Measurements from ENCODE around the gene P3H2.

P3H2 gene

DNA sequence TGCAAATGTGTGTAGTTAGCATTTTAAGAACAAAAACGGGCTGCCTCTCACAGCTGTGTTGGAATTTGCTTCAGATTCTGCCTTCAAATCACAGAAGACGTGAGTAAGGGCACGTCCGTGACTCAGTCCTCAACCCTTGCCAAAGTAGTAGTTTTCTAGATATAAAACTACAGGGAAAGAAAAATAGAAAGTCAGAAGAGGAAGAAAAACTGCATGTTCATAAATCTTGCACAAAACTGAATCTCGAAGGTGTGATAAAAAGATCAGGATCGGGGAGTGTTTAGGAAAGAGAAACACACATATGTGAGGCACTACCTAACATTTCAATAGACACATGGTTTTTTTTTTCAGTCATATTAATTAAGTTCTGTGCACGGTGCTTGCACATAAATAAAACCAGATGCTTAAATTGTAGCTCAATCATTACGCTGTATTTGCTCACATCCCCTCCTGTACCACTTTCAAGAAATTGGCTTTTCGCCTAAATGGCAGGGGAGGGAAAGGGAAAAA is 71.7 kb downstream of the P3H2 start:
- DNase-seq, result no peak

DNA sequence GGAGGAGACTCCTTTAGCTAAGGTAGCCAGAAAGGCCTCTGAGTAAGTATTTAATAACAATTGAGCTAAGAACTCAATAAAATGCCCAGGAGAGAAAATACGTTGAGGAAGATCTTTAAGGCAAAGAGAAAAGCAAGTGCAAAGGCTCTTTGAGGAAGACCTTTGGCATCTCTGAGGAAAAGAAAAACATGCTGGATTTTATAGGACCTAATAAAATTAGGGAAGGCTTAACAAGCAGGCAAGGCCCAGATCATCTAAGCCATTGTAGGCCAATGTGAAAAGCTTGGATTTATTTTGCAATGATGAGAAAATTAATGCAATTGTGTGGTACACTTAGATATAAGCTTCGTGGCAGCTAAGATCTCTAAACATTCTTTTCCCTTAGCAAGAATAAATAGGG is 75.7 kb downstream of the P3H2 start:
- no peak for DNase-seq

DNA sequence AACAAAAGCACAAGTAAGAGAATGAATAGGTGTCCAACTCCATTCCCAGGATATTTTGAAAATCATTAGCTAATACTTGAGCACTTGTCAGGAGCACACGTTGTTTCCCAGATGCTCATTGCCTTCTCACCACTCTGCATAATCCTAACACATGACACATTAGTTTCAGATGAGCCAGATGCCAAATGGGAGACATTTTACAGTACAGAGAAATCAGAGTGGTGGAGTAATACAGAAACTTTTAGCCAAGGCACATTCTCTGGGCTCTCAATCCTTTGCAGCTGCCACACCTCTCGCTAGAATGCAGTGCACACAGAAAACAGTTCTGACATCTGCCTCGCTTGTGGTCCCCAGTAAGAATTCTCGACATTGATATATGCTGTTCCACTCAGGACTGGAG is 76.6 kb downstream of the P3H2 start:
- DNase-seq, result no peak

DNA sequence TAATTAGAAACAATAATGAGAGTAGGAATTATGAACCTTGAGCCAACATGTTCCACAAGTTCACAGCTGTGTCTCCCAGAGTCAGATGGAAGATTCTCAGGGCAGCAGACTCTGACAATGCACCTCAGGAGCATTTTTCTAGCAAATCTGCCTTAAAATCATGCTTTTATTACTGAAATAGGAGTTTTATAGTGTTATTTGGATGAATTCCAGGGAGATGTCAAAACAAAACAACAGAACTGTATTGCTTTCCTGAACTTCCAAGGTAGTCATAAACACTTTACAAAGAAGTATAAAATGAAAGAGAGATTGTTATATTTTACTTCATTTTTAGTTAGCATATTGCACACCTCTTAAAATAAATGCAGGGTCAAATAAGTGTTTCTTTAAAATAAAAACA is 77.0 kb downstream of the P3H2 start:
- DNase-seq, result no peak

DNA sequence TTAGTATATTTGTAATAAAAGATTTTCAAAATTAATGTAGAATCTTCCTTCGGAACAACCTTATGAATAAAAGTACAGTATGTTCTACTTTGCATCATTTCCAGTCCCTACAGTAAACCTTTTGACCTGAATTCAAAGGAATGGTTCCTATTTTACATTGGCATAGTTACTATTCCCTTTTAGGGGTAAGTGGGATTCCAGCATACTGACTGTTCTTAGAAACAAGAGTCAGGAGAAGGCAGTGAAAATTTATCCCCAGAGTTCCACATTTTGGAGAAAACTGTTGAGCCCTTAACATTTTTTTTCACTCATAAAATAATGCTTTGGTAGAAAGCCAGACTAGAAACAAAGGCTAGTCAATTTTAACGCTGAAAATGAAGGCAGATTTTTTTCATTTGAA is 78.1 kb downstream of the P3H2 start:
- no peak for DNase-seq

DNA sequence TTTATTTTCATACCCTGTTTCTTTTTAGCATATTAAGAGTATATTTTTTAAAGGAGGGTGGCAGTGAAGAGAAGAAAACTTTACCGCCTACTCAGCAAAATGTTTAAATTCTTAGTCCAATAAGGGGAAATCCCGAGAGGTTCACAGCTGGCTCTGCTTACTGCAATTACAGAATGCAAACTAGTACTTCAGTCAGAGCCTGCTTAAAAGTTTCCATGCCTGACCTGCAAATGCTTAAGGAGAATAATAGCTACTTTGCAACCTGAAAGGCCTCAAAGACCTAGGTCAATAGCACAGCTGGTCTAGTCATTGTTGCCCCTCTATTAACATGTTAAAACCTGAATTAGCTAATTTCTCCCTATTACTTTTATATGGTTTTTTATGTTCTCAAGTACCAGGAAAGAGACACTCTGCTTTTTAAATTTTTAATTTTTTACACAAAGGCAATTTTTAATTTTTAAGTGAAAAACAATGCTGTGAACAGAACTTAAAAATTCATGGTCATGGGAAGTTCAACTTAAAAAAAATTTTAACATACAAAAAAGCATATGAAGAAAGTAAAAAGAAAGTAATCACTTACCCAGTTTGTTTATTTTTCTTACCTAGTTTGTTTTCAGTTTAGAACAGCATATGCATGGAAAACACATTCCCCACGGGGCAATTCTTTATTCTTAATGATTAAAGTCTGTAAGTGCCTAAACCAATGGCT is 79.2 kb downstream of the P3H2 start:
- DNase-seq, result no peak

DNA sequence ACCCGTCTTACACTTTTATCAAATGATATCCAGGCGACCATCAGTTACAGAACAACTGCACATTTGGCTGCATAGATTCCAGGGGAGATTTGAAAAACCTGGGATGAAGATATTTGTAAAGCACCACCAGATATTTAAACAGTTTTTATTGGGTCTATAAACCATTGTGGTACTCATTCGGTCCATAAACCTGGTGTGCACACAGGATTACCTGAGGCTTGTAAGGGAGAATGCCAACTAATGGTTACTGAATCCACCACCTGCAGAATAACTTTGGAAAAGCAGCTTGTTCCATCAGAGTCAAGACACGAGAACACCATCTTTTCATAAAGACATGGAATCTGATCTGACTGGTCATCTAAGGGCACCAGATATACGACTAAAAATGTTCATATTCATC is 80.6 kb downstream of the P3H2 start:
- DNase-seq, result no peak

DNA sequence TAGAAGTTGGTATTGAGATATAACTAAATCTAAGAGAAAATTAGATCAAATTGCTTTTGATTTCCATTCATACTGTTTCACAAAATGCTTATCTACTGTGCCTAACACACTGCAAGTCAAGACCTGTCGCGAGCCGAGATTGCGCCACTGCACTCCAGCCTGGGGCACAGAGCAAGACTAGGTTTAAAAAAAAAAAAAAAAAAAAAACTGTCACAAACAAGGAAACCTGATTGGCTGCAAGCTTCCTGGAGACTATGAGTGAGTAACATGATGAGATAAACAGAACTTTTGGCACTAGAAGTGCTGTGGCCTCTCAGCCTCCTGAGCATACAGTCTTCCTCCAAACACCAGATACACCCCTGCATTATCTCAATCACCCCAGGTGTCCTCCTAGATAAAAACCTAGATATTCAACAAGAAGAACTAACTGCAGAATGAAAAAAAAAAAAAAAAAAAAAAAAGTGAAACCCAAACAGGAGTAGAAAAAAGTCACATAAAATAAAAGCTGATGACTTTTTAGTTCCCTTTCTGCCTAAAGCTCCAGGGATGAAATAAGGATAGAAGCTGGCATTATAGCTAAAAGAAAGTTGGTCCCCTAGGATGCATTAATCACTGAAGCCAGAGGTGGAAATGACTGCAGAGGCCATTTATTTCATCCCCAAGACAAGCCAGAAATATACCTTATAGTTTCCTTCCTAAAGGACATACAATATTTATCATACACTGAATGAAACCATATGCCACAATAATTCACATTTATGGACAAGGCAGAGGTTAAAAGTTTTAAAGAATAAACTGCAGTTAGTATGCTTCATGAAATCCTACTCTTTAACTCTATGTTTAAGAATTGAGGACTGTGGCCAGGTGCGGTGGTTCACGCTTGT is 82.4 kb downstream of the P3H2 start:
- no peak for DNase-seq

DNA sequence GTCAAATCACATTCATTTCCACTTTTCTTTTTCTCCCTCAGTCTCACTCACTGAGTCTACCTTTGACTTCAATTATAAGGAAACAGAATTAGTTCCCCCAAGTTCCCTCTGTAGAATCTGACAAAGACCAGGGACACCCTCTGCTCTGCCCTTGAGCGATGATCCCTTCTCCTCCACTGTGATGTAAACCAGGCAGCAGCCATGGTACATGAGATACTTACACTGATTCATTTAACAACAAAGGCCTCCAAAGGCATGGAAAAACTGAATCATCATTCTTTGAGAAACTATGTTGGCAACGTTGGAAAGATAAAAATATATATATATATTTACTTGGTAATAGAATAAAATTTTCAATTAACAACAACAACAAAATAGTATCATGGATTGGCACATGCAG is 84.1 kb downstream of the P3H2 start:
- no peak for DNase-seq

DNA sequence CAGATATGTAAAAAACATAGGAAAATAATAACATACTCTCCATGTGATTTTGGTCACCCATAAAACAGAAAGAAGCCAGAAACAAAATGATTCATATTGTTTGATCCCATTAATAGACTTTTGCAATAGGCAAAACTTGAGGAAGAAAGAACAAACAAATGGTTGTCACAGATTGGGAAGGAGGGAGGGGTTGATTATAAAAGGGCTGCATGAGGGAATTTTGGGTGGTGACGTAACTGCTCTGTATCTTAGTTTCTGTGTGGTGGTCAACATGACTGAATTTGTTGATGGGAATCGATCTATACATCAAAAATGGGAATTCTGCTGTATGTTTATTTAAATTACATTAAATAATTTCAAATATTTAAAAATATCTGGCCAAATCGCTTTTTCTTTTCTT is 86.3 kb downstream of the P3H2 start:
- DNase-seq, result no peak

DNA sequence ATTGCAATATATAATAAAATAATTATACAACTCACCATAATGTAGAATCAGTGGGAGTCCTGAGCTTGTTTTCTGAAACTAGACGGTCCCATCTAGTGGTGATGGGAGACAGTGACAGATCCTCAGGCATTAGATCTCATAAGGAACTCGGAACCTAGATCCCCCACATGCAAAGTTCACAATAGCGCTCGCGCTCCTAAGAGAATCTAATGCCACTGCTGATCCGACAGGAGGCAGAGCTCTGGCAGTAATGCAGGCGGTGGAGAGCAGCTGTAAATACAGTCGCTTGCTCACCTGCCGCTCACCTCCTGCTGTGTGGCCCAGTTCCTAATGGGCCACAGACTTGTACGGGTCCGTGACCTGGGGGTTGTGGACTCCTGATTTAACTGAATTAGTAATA is 87.8 kb downstream of the P3H2 start:
- no peak for DNase-seq

DNA sequence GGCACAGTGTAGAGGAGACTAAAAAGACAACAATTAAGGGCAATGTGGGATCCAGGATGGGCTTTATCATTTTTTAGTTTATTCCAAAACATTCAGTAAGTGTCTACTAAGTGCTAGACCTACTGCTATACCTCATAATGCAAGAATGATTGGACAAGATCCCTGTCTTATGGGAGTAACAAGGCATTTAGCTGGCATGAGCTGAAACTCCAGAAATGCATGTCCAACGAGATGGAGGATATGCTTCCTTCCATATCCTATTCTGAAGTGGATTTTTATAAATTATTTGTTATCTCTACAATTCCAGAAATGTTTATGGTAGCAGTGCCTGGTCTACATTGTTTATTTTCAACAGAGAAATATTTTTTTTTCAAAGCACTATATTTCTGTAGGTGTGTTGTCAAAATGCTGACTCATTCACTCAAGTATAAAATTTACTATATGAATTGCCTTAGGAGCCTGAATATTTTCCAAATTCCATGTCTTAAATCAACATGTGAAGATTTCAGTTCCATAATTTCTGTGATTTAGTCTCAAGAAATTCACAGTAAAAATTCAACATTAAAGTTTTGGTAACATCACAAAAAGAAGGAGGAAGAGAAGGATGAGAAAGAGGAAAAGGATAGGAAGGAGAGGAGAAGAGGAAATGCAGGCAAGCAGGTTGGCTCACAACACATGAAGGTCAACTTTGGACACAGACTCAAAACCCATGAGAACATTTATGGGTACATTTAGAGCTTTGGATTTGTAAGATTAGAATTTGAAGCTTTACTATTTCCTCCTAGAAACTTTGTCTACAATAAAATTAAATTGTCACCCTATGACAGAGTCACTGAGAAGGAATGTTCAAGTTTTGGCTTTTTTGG is 88.6 kb downstream of the P3H2 start:
- no peak for DNase-seq

DNA sequence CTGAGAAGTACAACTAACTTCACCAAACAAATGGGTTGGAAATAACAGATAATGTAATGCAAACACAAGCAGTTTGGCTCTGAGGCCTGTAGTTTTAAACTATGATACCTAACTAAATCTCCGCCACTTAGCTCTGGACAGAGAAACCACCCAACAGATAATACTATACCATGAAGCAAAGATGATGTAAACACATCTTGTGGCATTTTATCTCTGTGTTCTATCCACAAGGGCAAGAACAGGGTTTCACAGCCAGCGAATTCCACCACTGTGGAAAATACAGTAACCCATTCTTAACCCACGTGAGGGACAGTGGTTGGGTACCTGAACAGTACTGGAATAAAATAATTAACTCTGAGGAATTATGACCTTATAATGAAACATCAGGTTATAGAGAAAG is 93.6 kb downstream of the P3H2 start:
- no peak for DNase-seq

DNA sequence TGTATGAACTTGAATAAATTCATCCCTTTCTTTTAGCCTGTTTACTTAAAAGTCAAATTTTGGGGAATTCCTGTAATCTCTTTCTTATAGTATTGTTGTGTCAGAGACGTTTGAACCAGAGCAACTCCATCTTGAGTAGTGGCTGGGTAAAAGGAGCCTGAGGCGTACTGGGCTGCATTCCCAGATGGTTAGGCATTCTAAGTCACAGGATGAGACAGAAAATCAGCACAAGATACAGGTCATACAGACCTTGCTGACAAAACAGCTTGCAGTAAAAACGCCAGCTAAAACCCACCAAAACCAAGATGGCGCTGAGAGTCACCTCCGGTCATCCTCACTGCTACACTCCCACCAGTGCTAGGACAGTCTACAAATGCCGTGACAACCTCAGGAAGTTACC is 94.5 kb downstream of the P3H2 start:
- no peak for DNase-seq

DNA sequence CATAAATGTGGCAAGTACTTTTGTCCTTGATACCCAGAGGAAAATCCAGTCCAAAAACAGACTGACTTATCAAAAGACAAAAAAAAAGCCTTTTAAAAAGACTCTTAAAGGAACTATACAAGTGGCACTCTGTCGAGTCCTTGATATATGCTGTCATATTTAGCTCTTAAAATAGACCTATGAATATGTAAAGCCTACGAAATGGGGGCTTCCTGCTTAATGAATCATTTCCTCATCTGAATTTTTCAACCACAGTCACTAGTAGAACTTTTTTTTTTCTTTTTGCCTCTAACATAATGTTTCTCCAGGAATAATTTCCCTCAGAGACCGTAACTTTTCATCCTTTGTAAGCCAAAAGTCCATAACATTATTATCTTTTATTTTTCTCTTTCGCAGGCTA is 95.8 kb downstream of the P3H2 start:
- no peak for DNase-seq

DNA sequence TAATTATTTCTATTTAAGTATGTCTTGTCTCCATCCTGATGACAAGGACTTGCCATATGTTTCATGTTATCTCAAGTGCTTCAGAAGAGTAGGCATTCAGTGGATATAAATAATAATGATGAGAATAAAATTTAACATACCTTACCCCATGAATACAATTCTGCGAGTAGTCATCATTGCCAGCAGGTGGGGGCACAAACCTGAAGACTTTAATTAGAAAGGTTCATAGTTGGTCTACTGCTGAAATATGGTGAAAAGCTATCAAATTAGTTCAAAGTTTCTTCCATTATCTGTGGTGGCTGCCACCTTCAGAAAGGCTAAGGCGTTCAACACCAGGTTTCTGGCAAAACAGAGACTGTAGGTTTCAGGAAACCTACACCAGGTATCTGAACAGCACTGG is 100.9 kb downstream of the P3H2 start:
- DNase-seq, result no peak

DNA sequence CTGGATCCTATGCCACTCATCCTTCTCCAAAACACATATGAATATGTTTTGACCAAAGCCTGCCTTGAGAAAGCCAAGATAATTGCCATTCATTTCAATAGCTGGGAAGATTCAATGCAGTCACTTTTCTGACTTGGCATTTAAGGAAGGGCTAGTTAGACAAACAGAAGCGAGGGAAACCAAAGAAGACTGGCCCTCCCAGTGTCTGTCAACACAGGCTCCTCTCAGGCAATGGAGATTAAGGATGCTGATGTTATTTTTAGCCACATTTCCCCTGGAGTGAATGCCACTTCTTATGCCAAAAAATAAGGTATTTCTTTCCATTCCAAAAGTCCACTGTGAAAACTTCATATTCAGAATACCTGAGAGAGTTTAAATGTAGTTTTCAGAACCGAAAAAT is 101.7 kb downstream of the P3H2 start:
- DNase-seq, result no peak

DNA sequence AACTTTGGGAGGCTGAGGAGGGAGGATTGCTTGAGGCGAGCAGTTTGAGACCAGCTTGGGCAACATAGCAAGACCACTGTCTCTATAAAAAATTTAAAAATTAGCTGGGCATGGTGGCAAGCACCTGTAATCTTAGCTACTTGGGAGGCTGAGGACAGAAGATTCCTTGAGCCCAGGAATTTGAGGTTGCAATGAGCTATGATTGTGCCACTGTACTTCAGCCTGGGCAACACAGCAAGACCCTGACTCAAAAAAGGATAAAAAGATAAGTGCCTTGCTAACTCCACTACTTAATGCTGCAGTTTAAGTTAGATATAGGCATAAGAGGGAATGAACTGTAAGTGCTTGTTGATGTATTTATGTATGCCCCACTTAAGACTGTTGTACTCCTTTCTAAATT is 102.2 kb downstream of the P3H2 start:
- no peak for DNase-seq

DNA sequence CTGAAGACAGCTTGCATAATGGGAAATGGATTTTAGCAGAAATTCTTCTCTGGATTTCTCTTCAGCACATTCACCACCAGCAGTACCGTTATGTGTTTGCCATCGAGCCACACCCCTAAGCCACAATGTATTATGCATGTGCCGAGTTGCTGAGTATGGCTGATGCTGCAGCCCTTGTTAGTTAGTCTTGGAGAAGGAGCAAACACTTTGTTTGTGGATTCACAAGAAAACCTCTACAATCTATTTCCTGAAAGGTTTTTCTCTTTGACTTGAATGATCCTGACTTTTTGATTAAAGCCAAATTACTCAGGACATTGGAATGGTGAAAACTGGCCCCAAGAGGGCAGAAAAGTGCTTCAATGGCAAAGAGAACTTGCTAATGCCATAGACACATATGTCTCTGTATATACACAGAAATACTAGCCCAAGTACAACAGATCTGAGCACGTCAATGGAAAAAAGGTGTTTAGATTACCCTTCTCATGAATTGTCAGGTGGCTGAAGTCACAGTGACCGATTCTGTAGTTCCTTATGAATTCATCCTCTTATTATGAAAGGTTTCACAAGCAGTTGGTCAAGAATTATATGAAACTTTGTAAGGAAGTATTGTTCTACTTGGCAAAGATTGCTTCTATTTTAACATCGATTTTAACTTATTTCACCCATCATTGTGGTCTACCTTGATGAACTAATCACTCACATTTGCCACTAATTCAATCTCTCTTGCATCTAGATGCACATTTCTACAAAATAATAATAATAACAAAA is 103.0 kb downstream of the P3H2 start:
- no peak for DNase-seq

DNA sequence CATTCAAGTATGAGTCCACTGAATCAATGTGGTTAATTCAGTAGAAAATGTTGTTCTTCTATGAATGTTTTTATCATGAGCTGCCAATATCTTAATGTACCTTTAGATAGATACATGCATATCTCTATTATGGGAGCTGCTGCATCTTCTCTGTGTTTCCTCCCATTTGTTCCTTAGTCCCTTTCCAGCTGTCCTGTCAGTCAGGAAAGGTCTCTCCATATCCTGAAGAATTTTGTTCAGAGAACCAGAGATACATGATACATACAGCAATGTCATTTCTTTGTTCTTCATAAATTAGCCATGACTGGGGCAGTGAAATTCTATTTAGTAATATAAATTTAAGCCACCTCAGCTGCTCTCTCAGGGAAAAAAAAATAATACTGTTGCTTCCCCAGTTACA is 103.7 kb downstream of the P3H2 start:
- DNase-seq, result no peak

DNA sequence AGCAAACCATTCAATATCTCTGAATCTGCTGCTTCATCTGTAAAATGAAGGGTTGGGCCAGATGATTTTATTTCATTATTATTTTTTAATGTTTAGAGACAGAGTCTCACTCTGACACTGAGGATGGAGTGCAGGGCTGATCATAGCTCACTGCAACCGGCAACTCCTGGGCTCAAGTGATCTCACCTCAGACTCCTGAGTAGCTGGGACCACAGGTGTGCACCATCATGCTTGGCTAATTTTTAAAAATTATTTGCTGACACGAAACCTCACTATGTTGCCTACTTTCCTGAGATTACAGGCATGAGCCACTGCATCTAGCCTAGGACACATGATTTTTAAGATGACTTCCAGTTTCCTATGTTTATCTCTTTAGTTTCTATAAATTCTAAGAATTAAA is 105.8 kb downstream of the P3H2 start:
- no peak for DNase-seq
